Measurements from ENCODE around the gene DCDC2C. TPM values are rescaled to one million over a fixed set of nuclear protein-coding genes. Genes with fewer than 3 reads are reported as not detected.

DCDC2C gene
- polyA plus RNA-seq, 3 donors: not detected

DNA sequence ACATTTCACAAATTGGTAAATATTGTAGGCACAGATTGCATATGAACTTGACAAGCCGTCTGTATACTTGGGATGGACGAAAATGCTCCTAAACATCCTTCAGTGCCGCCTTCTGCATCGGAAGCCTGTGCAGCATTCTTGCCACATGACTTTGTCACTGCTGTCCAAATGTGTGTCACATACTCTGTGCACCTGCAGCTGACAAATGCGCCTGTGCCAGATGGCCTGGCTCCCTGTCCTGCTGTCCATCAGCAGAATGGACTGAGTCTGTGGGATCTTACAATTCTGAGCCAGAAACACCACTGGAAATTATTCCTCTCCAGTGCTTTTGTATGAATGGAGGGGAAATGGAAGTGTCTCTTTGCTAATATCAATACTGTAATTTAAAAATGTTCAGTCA is 89.9 kb downstream of the DCDC2C start:
- Mint-ChIP-seq H3K9me3 (peaks cover 0 to 10% (median 2%) of the 10 kb centered on the region in 7 donors), H3K4me1 (no peaks in the 10 kb centered on the region), H3K27ac (no peak overlapping the region), H3K4me3 (no peak overlapping the region), H3K27me3 (ENCODE audit: low read depth in 3 of 3) (peaks cover 0 to 1% (median 0%) of the 10 kb centered on the region in 3 donors), H3K36me3 (no peaks in the 10 kb centered on the region)
- TF ChIP-seq, protein P1, sequence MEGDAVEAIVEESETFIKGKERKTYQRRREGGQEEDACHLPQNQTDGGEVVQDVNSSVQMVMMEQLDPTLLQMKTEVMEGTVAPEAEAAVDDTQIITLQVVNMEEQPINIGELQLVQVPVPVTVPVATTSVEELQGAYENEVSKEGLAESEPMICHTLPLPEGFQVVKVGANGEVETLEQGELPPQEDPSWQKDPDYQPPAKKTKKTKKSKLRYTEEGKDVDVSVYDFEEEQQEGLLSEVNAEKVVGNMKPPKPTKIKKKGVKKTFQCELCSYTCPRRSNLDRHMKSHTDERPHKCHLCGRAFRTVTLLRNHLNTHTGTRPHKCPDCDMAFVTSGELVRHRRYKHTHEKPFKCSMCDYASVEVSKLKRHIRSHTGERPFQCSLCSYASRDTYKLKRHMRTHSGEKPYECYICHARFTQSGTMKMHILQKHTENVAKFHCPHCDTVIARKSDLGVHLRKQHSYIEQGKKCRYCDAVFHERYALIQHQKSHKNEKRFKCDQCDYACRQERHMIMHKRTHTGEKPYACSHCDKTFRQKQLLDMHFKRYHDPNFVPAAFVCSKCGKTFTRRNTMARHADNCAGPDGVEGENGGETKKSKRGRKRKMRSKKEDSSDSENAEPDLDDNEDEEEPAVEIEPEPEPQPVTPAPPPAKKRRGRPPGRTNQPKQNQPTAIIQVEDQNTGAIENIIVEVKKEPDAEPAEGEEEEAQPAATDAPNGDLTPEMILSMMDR (IDR thresholded peaks at IDR 0.05): no peak
- 92% methylated on average over 5 of the region's 5 CpGs for WGBS (ENCODE audit: insufficient coverage)
- no peak overlapping the region for H3K4me3 ChIP-seq (replicated peaks in 1 of 3; ENCODE audit: low read depth in 2 of 3, low read length in 3 of 3)
- no peaks in the 10 kb centered on the region for H3K9me3 ChIP-seq (replicated peaks in 1 of 2; ENCODE audit: control insufficient read depth in 1 of 2, insufficient read depth in 1 of 2, low read length in 2 of 2)
- no peaks in the 10 kb centered on the region for H3K79me2 ChIP-seq (ENCODE audit: insufficient read depth, low read length)
- H3K4me2 ChIP-seq (replicated peaks; ENCODE audit: extremely low read depth, low read length, poor library complexity, severe bottlenecking): no peak overlapping the region
- intact Hi-C loops (cut with micrococcal nuclease): no loop called here
- no peak overlapping the region for H3K9ac ChIP-seq (ENCODE audit: insufficient read depth, low read length, poor library complexity, severe bottlenecking)
- H3K27ac ChIP-seq (ENCODE audit: low read depth in 1 of 2, low read length in 2 of 2): no peak overlapping the region
- H3K27me3 ChIP-seq (ENCODE audit: control insufficient read depth in 2 of 2, insufficient read depth in 2 of 2, low read length in 2 of 2): no peaks in the 10 kb centered on the region
- no peaks in the 10 kb centered on the region for H3K36me3 ChIP-seq (replicated peaks in 1 of 2; ENCODE audit: control insufficient read depth in 1 of 2, insufficient read depth in 2 of 2, low read length in 2 of 2)
- H4K20me1 ChIP-seq (ENCODE audit: insufficient read depth, low read length): no peaks in the 10 kb centered on the region
- H3K4me1 ChIP-seq (ENCODE audit: control insufficient read depth in 1 of 2, insufficient read depth in 2 of 2, low read length in 2 of 2): no peaks in the 10 kb centered on the region
- no peak for DNase-seq
- no peak overlapping the region for H2AFZ ChIP-seq (ENCODE audit: insufficient read depth, low read depth, low read length, poor library complexity, severe bottlenecking)

- Histone ChIP-seq H3K9ac (ENCODE audit: insufficient read depth, low read length, poor library complexity, severe bottlenecking) (no peak overlapping the region), H3K9me3 (replicated peaks in 1 of 2; ENCODE audit: control insufficient read depth in 1 of 2, insufficient read depth in 1 of 2, low read length in 2 of 2) (no peaks in the 10 kb centered on the region), H3K36me3 (replicated peaks in 1 of 2; ENCODE audit: control insufficient read depth in 1 of 2, insufficient read depth in 2 of 2, low read length in 2 of 2) (no peaks in the 10 kb centered on the region), H4K20me1 (ENCODE audit: insufficient read depth, low read length) (no peaks in the 10 kb centered on the region), H3K79me2 (ENCODE audit: insufficient read depth, low read length) (no peaks in the 10 kb centered on the region), H3K4me3 (replicated peaks in 1 of 3; ENCODE audit: low read depth in 2 of 3, low read length in 3 of 3) (no peak overlapping the region), H2AFZ (ENCODE audit: insufficient read depth, low read depth, low read length, poor library complexity, severe bottlenecking) (no peak overlapping the region), H3K27me3 (ENCODE audit: control insufficient read depth in 2 of 2, insufficient read depth in 2 of 2, low read length in 2 of 2) (no peaks in the 10 kb centered on the region), H3K4me2 (replicated peaks; ENCODE audit: extremely low read depth, low read length, poor library complexity, severe bottlenecking) (no peak overlapping the region), H3K4me1 (ENCODE audit: control insufficient read depth in 1 of 2, insufficient read depth in 2 of 2, low read length in 2 of 2) (no peaks in the 10 kb centered on the region), H3K27ac (ENCODE audit: low read depth in 1 of 2, low read length in 2 of 2) (no peak overlapping the region)
- H3K4me3 Mint-ChIP-seq: no peak overlapping the region
- 89% methylated on average over 4 of the region's 4 CpGs for WGBS (ENCODE audit: insufficient coverage)
- H3K9me3 Mint-ChIP-seq: peaks cover 0 to 15% (median 6%) of the 10 kb centered on the region in 7 donors
- intact Hi-C loops (cut with micrococcal nuclease): no loop called here
- no peak for DNase-seq
- peaks cover 2 to 7% (median 4%) of the 10 kb centered on the region in 3 donors for H3K27me3 Mint-ChIP-seq (ENCODE audit: low read depth in 3 of 3)
- H3K27ac Mint-ChIP-seq: no peak overlapping the region
- no peaks in the 10 kb centered on the region for H3K4me1 Mint-ChIP-seq
- TF ChIP-seq, protein P1 (IDR thresholded peaks at IDR 0.05): no peak
- H3K36me3 Mint-ChIP-seq: no peaks in the 10 kb centered on the region
These were observed 98.1 kb downstream of the DCDC2C start for GRCh38 chr2:3801506-3801905.

Measured in CD14-positive monocyte (primary cell).